Tibial nerve (tissue), 4 donors: ENCODE results near the gene SH3GL1. TPM values are rescaled to one million over a fixed set of nuclear protein-coding genes. Genes with fewer than 3 reads are reported as not detected.

Experiments used
- DNase-seq, 2 donors: peaks; one replicate each; pipeline ENCODE4 v3.0.0-alpha.2; 2019; ENCODE audit warnings: low spot score in 2 of 2
- H3K27ac ChIP-seq, 4 donors: fragments of 200-600 bp; sonication (generic) in 3 of 4; one replicate each; pipeline ENCODE4 v1.5.1; 2017 to 2019; ENCODE audit warnings: mild to moderate bottlenecking in 1 of 4
- H3K27me3 ChIP-seq, 2 donors: fragments of 200-600 bp; sonication (generic) in 1 of 2; one replicate each; pipeline versions ENCODE4 v1.5.1 to v1.6.0; 2017 to 2019
- H3K36me3 ChIP-seq, 3 donors: fragments of 200-600 bp; sonication (generic); one replicate each; pipeline ENCODE4 v1.5.1; 2018 to 2019
- H3K4me1 ChIP-seq, 4 donors: fragments of 200-600 bp; sonication (generic) in 3 of 4; one replicate each; pipeline ENCODE4 v1.5.1; 2017 to 2019
- H3K4me3 ChIP-seq, 4 donors: fragments of 200-600 bp; sonication (generic) in 3 of 4; one replicate each; pipeline ENCODE4 v1.5.1; 2017 to 2019; ENCODE audit warnings: mild to moderate bottlenecking in 1 of 4, moderate library complexity in 1 of 4
- H3K9me3 ChIP-seq, 4 donors: fragments of 200-600 bp; sonication (generic) in 3 of 4; one replicate each; pipeline ENCODE4 v1.5.1; 2017 to 2019
- EP300 ChIP-seq, 2 donors: sonication (generic); formaldehyde crosslinking; IDR thresholded peaks; one replicate each; pipeline ENCODE4 v1.6.1; 2017; ENCODE audit warnings: antibody characterized with exemption in 2 of 2, mild to moderate bottlenecking in 1 of 2
- POLR2A ChIP-seq, 2 donors: fragments of 450-650 bp; IDR thresholded peaks; one replicate each; pipeline ENCODE4 v1.6.1; 2017; ENCODE audit warnings: antibody characterized with exemption in 2 of 2, mild to moderate bottlenecking in 2 of 2, moderate library complexity in 2 of 2
- WGBS, 2 donors: methylation state at CpG; one replicate each; pipeline ENCODE4 v1.1.5; 2018; 5-methylcytosine and 5-hydroxymethylcytosine counted together
- total RNA-seq, 4 donors: library from RNA; depleted of rRNA; stranded (reverse); fragments of >200 nt; gene quantifications; one replicate each; pipeline ENCODE4 v1.1.0, GENCODE V29; 2016
- TF ChIP-seq, protein P1 (sequence below), 5 experiments: fragments of 200-600 bp in 3 of 5; fragments of 450-650 bp in 2 of 5; sonication (generic) in 3 of 5; IDR thresholded peaks; one replicate each; pipeline ENCODE4 v1.5.1; 2016 to 2019; ENCODE audit warnings: antibody characterized with exemption in 5 of 5, mild to moderate bottlenecking in 3 of 5, moderate library complexity in 2 of 5

SH3GL1 gene
- total RNA-seq, 4 donors from 2014 or later: 35.0 to 64.8 (median 52.9) TPM

- H3K27ac ChIP-seq: peak overlapping the region; percentile 57 to 92 (median 78)
- no peak for TF ChIP-seq POLR2A (IDR thresholded peaks at IDR 0.05)
- TF ChIP-seq, protein P1, sequence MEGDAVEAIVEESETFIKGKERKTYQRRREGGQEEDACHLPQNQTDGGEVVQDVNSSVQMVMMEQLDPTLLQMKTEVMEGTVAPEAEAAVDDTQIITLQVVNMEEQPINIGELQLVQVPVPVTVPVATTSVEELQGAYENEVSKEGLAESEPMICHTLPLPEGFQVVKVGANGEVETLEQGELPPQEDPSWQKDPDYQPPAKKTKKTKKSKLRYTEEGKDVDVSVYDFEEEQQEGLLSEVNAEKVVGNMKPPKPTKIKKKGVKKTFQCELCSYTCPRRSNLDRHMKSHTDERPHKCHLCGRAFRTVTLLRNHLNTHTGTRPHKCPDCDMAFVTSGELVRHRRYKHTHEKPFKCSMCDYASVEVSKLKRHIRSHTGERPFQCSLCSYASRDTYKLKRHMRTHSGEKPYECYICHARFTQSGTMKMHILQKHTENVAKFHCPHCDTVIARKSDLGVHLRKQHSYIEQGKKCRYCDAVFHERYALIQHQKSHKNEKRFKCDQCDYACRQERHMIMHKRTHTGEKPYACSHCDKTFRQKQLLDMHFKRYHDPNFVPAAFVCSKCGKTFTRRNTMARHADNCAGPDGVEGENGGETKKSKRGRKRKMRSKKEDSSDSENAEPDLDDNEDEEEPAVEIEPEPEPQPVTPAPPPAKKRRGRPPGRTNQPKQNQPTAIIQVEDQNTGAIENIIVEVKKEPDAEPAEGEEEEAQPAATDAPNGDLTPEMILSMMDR (IDR thresholded peaks at IDR 0.05): no peak
- no peak for TF ChIP-seq EP300 (IDR thresholded peaks at IDR 0.05)
- no peak for DNase-seq
- H3K4me1 ChIP-seq: peaks cover 5 to 97% (median 78%) of the 10 kb centered on the region in 4 donors
- peaks cover 0 to 11% (median 0%) of the 10 kb centered on the region in 3 donors for H3K36me3 ChIP-seq
- H3K27me3 ChIP-seq: no peaks in the 10 kb centered on the region
- peak overlapping the region in 1 of 4 donors; percentile 28 for H3K4me3 ChIP-seq
- 28 to 32% methylated on average over 20 to 21 of the region's 21 CpGs for WGBS, 2 donors
- H3K9me3 ChIP-seq: no peaks in the 10 kb centered on the region
Observed at GRCh38 chr19:4390567-4391305, 9.6 kb downstream of the SH3GL1 start.

- Histone ChIP-seq H3K27ac (peak overlapping the region; percentile 57 to 92 (median 78)), H3K4me3 (peak overlapping the region in 1 of 4 donors; percentile 28), H3K9me3 (no peaks in the 10 kb centered on the region), H3K27me3 (no peaks in the 10 kb centered on the region), H3K4me1 (peaks cover 5 to 99% (median 81%) of the 10 kb centered on the region in 4 donors), H3K36me3 (peaks cover 0 to 5% (median 0%) of the 10 kb centered on the region in 3 donors)
- peak in 1 of 2 donors; percentile 50 for TF ChIP-seq EP300 (IDR thresholded peaks at IDR 0.05)
- TF ChIP-seq POLR2A (IDR thresholded peaks at IDR 0.05): no peak
- TF ChIP-seq, protein P1 (IDR thresholded peaks at IDR 0.05): no peak
- 23 to 44% methylated on average over 7 to 12 of the region's 12 CpGs for WGBS, 2 donors
- no peak for DNase-seq
Observed at GRCh38 chr19:4390017-4390566, 10.3 kb downstream of the SH3GL1 start.

DNA sequence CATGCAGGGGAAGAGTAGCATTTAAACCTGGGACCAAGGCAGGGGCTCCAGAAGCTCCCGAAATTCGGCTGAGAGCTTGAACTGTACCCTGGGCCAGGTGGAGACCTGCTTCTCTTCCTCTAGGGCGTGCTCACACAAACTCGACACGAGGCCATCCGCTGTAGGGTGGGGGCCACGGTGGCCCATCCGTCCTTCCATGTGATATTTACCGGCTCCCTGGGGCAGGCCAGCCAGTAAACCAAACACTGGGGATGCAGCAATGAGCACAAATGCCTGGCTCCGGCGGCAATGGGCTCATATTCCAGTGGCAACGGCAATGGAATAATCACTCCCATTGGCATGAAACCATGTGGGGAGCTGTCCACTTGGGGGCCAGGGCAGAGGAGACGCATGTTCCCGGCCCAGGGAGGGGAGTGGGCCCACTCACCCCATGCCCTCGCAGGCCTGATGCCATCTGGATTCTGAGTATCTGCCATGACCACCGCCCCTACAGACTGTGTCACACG is 10.8 kb downstream of the SH3GL1 start:
- 46 to 55% methylated on average over 9 to 17 of the region's 17 CpGs for WGBS, 2 donors
- Histone ChIP-seq H3K27ac (peak overlapping the region; percentile 57 to 92 (median 78)), H3K9me3 (no peaks in the 10 kb centered on the region), H3K27me3 (no peaks in the 10 kb centered on the region), H3K4me3 (peak overlapping the region in 1 of 4 donors; percentile 28), H3K36me3 (no peaks in the 10 kb centered on the region), H3K4me1 (peaks cover 5 to 99% (median 80%) of the 10 kb centered on the region in 4 donors)
- TF ChIP-seq, protein P1 (IDR thresholded peaks at IDR 0.05): no peak
- TF ChIP-seq POLR2A (IDR thresholded peaks at IDR 0.05) (no peak), EP300 (IDR thresholded peaks at IDR 0.05) (no peak)
- DNase-seq: no peak

GRCh38 chr19:4389064-4389375 is 11.3 kb downstream of the SH3GL1 start:
- peaks cover 5 to 98% (median 77%) of the 10 kb centered on the region in 4 donors for H3K4me1 ChIP-seq
- H3K27ac ChIP-seq: peak overlapping the region; percentile 57 to 92 (median 78)

More at GRCh38 chr19:4389064-4389375, 11.3 kb downstream of the SH3GL1 start:
- Histone ChIP-seq H3K36me3 (no peaks in the 10 kb centered on the region), H3K9me3 (no peaks in the 10 kb centered on the region), H3K4me3 (no peak overlapping the region), H3K27me3 (no peaks in the 10 kb centered on the region)
- 70% methylated on average over 9 of the region's 9 CpGs for WGBS, 2 donors
- TF ChIP-seq, protein P1 (IDR thresholded peaks at IDR 0.05): no peak
- TF ChIP-seq POLR2A (IDR thresholded peaks at IDR 0.05) (no peak), EP300 (IDR thresholded peaks at IDR 0.05) (no peak)
- DNase-seq: no peak
